Measurements from ENCODE around the gene LRRC40. TPM values are rescaled to one million over a fixed set of nuclear protein-coding genes. Genes with fewer than 3 reads are reported as not detected.

LRRC40 gene
- total and polyA plus RNA-seq, 2 donors (not counting 1 experiment from before 2014, with no cell fraction given) = 16.5 to 24.2 TPM

DNA sequence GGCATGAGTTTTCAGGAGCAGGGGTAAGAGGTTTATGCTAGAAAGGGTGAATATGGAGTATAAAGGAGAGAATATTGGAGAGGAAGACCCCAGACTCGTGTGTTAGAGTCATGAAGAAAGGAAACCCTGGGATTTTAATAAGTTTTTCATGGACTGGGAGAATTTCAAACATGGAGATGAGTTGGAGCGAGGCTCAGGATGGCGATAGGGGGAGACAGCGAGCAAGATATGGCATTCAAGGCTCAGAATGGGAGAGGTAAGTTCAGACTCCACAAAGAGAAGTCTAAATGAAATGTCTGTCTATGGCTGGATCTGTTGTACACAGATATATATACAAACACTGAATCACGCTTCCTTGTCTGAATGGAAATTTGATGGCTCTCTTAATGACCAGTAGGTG is 92.5 kb downstream of the LRRC40 start:
- no peak overlapping the region for H3K4me2 ChIP-seq (ENCODE audit: extremely low read depth, insufficient read depth, low read length)
- TF ChIP-seq, protein P1, sequence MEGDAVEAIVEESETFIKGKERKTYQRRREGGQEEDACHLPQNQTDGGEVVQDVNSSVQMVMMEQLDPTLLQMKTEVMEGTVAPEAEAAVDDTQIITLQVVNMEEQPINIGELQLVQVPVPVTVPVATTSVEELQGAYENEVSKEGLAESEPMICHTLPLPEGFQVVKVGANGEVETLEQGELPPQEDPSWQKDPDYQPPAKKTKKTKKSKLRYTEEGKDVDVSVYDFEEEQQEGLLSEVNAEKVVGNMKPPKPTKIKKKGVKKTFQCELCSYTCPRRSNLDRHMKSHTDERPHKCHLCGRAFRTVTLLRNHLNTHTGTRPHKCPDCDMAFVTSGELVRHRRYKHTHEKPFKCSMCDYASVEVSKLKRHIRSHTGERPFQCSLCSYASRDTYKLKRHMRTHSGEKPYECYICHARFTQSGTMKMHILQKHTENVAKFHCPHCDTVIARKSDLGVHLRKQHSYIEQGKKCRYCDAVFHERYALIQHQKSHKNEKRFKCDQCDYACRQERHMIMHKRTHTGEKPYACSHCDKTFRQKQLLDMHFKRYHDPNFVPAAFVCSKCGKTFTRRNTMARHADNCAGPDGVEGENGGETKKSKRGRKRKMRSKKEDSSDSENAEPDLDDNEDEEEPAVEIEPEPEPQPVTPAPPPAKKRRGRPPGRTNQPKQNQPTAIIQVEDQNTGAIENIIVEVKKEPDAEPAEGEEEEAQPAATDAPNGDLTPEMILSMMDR (conservative IDR thresholded peaks at IDR 0.05 in 1 of 2, IDR thresholded peaks at IDR 0.05 in 1 of 2; ENCODE audit: low read depth in 1 of 2, low read length in 2 of 2) = no peak
- TF ChIP-seq EZH2 (IDR thresholded peaks at IDR 0.05; ENCODE audit: low read length, missing control alignments) = no peak
- no peaks in the 10 kb centered on the region for H3K9me3 ChIP-seq (ENCODE audit: control insufficient read depth, insufficient read depth, low read depth, low read length)
- no peak overlapping the region for H3K27ac ChIP-seq (ENCODE audit: insufficient read depth, low read length)
- no peak overlapping the region for H3K4me3 ChIP-seq (replicated peaks in 1 of 4; ENCODE audit: control extremely low read depth in 1 of 4, insufficient read depth in 1 of 4, low read depth in 3 of 4, low read length in 4 of 4)
- no peak overlapping the region for H3K9ac ChIP-seq (ENCODE audit: insufficient read depth, low read length)
- no peaks in the 10 kb centered on the region for H3K27me3 ChIP-seq (ENCODE audit: control insufficient read depth, insufficient read depth, low read length)
- H3K4me1 ChIP-seq (ENCODE audit: control insufficient read depth, extremely low read depth, insufficient read depth, low read length) = no peaks in the 10 kb centered on the region
- no peaks in the 10 kb centered on the region for H4K20me1 ChIP-seq (ENCODE audit: control insufficient read depth, extremely low read depth, insufficient read depth, low read length)
- no peak overlapping the region for H2AFZ ChIP-seq (ENCODE audit: low read length)
- DNase-seq (ENCODE audit: low read depth in 2 of 2) = no peak
- H3K79me2 ChIP-seq (ENCODE audit: control insufficient read depth, insufficient read depth, low read length) = no peaks in the 10 kb centered on the region
- H3K36me3 ChIP-seq (ENCODE audit: control insufficient read depth, insufficient read depth, low read length) = no peaks in the 10 kb centered on the region

DNA sequence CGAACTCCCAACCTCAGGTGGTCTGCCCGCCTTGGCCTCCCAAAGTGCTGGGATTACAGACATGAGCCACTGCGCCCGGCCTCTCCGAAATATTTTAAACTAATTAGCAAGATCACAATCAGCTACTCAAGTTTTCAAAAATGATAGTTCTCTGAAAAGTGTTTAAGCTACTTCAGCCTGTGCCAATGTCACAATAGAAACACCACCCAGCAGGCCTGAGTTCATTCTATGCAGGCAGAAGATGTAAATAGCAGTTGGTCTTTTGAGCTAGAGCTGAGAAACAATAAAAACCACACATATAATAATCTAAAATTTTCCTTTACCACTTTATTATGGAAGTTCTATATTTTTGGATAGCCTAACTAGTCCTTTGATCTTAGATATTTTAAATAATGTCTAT is 96.1 kb downstream of the LRRC40 start:
- Histone ChIP-seq H4K20me1 (ENCODE audit: control insufficient read depth, extremely low read depth, insufficient read depth, low read length) (no peaks in the 10 kb centered on the region), H3K27me3 (ENCODE audit: control insufficient read depth, insufficient read depth, low read length) (no peaks in the 10 kb centered on the region), H3K36me3 (ENCODE audit: control insufficient read depth, insufficient read depth, low read length) (no peaks in the 10 kb centered on the region), H3K4me2 (ENCODE audit: extremely low read depth, insufficient read depth, low read length) (no peak overlapping the region), H3K4me1 (ENCODE audit: control insufficient read depth, extremely low read depth, insufficient read depth, low read length) (no peaks in the 10 kb centered on the region), H3K4me3 (replicated peaks in 1 of 4; ENCODE audit: control extremely low read depth in 1 of 4, insufficient read depth in 1 of 4, low read depth in 3 of 4, low read length in 4 of 4) (no peak overlapping the region), H2AFZ (ENCODE audit: low read length) (no peak overlapping the region), H3K9me3 (ENCODE audit: control insufficient read depth, insufficient read depth, low read depth, low read length) (no peaks in the 10 kb centered on the region), H3K27ac (ENCODE audit: insufficient read depth, low read length) (no peak overlapping the region), H3K79me2 (ENCODE audit: control insufficient read depth, insufficient read depth, low read length) (no peaks in the 10 kb centered on the region), H3K9ac (ENCODE audit: insufficient read depth, low read length) (no peak overlapping the region)
- no peak for DNase-seq (ENCODE audit: low read depth in 2 of 2)
- TF ChIP-seq EZH2 (IDR thresholded peaks at IDR 0.05; ENCODE audit: low read length, missing control alignments) = no peak
- TF ChIP-seq, protein P1 (conservative IDR thresholded peaks at IDR 0.05 in 1 of 2, IDR thresholded peaks at IDR 0.05 in 1 of 2; ENCODE audit: low read depth in 1 of 2, low read length in 2 of 2) = no peak

DNA sequence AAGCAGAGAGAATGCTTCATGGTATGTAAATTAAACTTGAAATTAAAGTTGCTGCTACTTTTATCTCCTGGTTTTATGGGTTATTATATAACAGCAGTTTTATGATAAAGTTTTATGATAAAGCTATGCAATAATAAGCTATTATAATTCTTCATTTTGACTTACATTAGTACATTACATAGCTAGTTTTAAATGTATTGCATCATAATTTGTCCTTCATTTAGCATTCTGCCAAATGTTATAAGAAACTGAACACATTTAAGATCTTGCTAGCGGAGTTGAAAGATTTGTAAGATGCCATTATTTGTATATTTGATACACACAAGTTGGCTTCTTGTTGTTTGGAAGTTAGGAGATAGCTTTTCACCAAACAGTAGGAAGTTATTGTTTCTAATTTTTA is 101.6 kb downstream of the LRRC40 start:
- H3K27ac ChIP-seq (ENCODE audit: insufficient read depth, low read length) = no peak overlapping the region
- DNase-seq (ENCODE audit: low read depth in 2 of 2) = peak in 1 of 2 donors; percentile 6
- H3K9me3 ChIP-seq (ENCODE audit: control insufficient read depth, insufficient read depth, low read depth, low read length) = no peaks in the 10 kb centered on the region
- no peaks in the 10 kb centered on the region for H3K27me3 ChIP-seq (ENCODE audit: control insufficient read depth, insufficient read depth, low read length)
- no peaks in the 10 kb centered on the region for H3K79me2 ChIP-seq (ENCODE audit: control insufficient read depth, insufficient read depth, low read length)
- H2AFZ ChIP-seq (ENCODE audit: low read length) = no peak overlapping the region
- H4K20me1 ChIP-seq (ENCODE audit: control insufficient read depth, extremely low read depth, insufficient read depth, low read length) = no peaks in the 10 kb centered on the region
- H3K36me3 ChIP-seq (ENCODE audit: control insufficient read depth, insufficient read depth, low read length) = no peaks in the 10 kb centered on the region
- no peak overlapping the region for H3K9ac ChIP-seq (ENCODE audit: insufficient read depth, low read length)
- H3K4me1 ChIP-seq (ENCODE audit: control insufficient read depth, extremely low read depth, insufficient read depth, low read length) = no peaks in the 10 kb centered on the region
- no peak overlapping the region for H3K4me2 ChIP-seq (ENCODE audit: extremely low read depth, insufficient read depth, low read length)
- TF ChIP-seq EZH2 (IDR thresholded peaks at IDR 0.05; ENCODE audit: low read length, missing control alignments) = no peak
- TF ChIP-seq, protein P1 (conservative IDR thresholded peaks at IDR 0.05 in 1 of 2, IDR thresholded peaks at IDR 0.05 in 1 of 2; ENCODE audit: low read depth in 1 of 2, low read length in 2 of 2) = no peak
- H3K4me3 ChIP-seq (replicated peaks in 1 of 4; ENCODE audit: control extremely low read depth in 1 of 4, insufficient read depth in 1 of 4, low read depth in 3 of 4, low read length in 4 of 4) = no peak overlapping the region
